Aortic smooth muscle cell (primary cell): ENCODE measurements around the gene PRELID2. TPM values are rescaled to one million over a fixed set of nuclear protein-coding genes. Genes with fewer than 3 reads are reported as not detected.

Experiments used
- total RNA-seq: library from RNA; depleted of rRNA; stranded (reverse); fragments of >200 nt; gene quantifications from 2 replicates; pipeline ENCODE4 v1.2.3, GENCODE V29; 2014

PRELID2 gene
- 28.8 and 44.0 TPM in 2 replicates for total RNA-seq

GRCh38 chr5:145834917-145835847 lies at the start of gene PRELID2:
Gene PRELID2 (minus strand): TSS chr5:145835342. CDS start chr5:145835251, 91 bp downstream.

GRCh38 chr5:145872914-145873313 lies 37.8 kb upstream of the PRELID2 start, which contains the start of gene GRXCR2:
Gene GRXCR2 (minus strand): TSS chr5:145873014. CDS start chr5:145872968, 46 bp downstream.

Other genes starting within 250 kb of the PRELID2 start
- gene GRXCR2, start 37.7 kb upstream of the PRELID2 start, total RNA-seq: not detected in 2 replicates
- 1.8 and 2.3 TPM in 2 replicates for gene SH3RF2, start 101.2 kb upstream of the PRELID2 start, total RNA-seq